HFF-Myc (cell line): ENCODE results near the gene SPSB1.

ENCODE experiments used
- DNase-seq: peaks from one replicate; pipeline ENCODE4 v3.0.0-alpha.2; 2011; ENCODE audit warnings: low read depth; ENCODE audit errors: extremely low read depth
- H3K4me3 ChIP-seq: replicated peaks from 2 replicates; pipeline ENCODE4 v1.5.1; 2011; ENCODE audit warnings: low read depth, mild to moderate bottlenecking, control low read depth, low read length
- CTCF ChIP-seq: IDR thresholded peaks from 2 replicates; pipeline ENCODE4 v1.5.1; 2012; ENCODE audit warnings: mild to moderate bottlenecking, low read depth, low read length, control low read depth; ENCODE audit errors: missing control alignments

The SPSB1 gene

DNA sequence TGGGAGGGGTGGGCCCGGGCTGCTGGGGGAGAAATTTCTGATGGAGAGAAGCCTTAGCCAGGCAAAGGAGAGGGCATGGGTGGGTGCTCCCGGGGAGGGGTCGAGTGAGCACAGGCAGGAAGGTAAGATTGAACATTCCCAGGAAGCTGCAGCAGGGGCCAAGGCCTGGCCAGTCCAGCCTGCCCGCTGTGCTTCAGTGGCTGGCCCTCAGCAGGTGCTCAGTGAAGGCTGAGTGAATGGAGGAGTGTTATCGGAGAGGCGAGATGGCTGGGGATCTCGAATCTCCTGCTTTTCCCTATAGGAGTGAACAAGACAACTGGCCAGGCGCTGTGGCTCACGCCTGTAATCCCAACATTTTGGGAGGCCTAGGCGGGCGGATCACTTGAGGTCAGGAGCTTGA lies 20.9 kb downstream of the SPSB1 start:
- no peak for DNase-seq
- TF ChIP-seq CTCF, result no peak
- H3K4me3 ChIP-seq, result no peak overlapping the region

DNA sequence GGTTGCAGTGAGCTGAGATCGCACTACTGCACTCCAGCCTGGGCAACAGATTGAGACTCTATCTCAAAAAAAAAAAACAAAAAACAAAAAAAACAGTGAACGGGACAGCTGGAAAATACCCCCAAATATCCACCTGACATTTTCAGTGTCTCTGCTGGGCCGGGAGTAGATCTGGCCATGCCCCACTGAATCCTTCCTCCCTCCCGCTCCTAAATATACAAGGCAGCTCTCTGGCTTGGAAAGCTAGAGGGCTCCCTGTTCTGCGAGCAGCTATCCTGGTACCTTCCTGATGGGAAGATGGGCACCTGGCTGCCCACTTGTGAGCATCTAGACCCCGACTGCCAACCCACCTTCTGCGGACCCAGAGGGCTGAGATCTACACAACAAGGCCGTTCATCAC lies 21.4 kb downstream of the SPSB1 start:
- no peak for DNase-seq
- TF ChIP-seq CTCF, result no peak
- H3K4me3 ChIP-seq, result no peak overlapping the region

DNA sequence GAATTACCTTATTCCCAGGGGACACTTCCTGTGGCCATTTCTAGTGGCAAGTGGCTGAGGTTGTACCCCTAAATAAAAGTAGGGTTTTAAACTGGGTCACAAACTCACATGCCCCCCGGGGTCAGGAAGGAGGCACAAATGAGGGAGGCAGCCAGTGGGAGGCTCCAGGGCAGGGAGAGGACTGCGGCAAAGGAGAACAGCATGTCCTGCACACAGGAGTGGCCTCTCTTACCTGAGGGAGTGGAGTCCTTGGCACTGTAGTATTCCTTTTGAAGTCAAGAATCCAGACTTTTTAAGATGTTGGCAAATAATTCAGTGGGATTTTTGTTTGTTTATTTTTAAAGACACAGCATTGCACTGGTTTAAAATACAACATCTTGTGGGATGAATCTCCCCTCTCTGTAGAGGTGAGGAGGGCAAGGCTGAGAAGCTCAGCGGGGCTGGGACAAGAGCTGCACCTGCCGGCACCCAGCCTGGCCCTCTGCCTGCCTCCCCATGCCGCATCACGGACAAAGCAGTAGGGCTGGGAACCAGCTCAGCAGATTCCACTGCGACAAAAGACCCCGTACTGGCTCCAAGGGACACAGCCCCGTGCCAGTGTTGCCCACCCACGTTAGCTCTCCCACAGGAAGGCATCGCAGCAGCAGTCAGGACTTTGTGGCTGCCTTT lies 22.2 kb downstream of the SPSB1 start:
- no peak overlapping the region for H3K4me3 ChIP-seq
- DNase-seq, result no peak
- no peak for TF ChIP-seq CTCF

DNA sequence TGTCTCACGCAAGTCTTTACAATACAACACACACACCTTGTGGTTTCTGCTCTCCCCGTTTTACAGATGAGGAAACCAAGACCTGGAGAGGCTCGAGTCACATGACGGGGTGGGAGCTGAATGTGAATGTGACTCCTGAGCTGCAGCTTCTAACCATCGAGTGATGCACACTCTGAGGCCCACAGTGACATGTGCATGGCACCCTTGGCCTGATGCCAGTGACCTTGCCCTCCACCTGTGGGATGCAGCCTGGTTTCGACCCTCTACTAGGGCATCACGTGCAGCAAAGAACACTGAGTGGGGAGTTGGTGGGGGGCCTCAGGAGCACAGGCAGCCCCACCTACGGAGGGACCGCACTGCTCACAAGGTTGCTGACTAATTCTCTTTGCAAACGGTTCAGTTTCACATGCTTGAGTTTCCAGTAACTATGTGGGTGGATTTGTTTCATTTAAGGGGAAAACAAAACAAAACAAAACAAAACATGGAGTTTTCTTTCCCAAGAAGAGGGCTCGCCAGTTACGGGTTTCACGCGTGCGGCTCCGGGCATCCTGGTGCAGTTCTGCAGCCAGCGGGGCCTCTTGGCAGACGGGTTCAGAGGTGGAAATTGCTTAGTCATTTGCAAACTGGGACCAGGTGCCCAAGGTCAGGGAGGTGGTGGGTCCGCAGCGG lies 22.9 kb downstream of the SPSB1 start:
- TF ChIP-seq CTCF, result no peak
- no peak for DNase-seq
- H3K4me3 ChIP-seq, result no peak overlapping the region

- no peak for TF ChIP-seq CTCF
- DNase-seq, result no peak
- no peak overlapping the region for H3K4me3 ChIP-seq
These were observed 23.4 kb downstream of the SPSB1 start for GRCh38 chr1:9316080-9316444.

- DNase-seq, result no peak
- no peak for TF ChIP-seq CTCF
- no peak overlapping the region for H3K4me3 ChIP-seq
These were observed 23.8 kb downstream of the SPSB1 start for GRCh38 chr1:9316512-9316911.

DNA sequence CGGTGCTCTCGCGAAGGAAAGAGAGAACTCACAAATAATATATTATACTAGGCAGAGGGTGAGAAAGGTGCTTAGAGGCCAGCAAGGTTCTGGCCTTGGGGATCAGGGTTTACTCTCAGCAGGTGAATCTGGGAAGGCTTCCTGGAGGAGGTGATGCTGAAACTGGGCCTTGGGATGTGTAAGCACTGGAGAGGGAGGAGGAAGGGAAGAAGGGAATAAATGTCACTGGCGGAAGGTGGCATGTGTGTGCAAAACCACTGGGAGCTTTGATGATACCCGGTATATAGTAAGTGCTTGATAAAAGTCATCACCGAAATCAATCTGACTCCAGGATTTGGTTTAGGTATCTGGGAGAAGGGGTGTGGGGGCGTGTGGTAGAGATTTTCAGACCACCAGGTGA lies 24.4 kb downstream of the SPSB1 start:
- H3K4me3 ChIP-seq, result no peak overlapping the region
- TF ChIP-seq CTCF, result no peak
- DNase-seq, result no peak
